Measurements from ENCODE around the gene ZSCAN10.

Gene ZSCAN10

DNA sequence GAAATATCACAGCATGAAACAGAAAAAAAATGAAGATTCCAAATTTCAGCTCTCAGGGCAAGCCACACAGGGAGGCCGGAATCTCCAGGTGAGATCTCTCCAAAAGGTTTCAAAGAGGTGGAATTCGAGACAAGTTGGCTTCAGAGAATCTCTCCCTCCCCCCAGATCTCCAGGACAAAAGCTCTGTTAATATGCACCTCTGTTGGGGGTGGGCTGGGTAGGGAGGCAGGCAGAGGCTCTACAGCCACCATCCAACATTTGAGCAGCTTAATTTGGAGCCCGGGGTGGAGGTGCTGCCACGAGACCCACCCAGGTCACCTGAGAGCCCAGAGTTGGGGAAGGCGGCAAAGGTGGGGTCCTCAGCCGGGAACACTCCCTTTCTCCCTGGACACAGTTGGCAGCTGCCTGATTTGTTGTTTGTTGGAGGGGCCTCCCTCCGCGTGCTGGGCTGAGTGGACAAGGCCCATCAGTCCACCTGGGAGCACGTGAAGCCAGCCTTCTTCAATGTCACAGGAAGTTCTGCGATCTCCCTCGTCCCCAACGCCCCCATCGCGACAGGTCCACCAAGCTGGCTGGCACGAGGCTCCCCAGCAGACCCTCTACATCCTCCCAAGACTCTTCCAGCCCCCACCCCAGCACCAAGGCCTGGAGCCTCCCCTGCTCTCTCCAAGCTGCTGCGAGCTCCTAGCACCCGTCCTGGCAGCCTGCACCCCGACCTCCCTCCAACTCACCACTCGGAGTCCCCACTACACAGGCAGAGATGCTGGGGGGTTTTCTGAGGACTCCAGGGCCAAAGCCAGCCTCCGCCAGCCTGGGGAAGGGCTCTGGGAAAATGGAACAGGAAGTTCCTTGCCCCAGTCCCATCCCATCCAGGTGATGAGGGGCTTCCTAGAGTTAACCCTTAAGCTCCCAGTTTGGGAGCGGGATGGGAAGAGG is at the start of gene ZSCAN10:
TSS of gene ZSCAN10 (minus strand) at position 836 of the 936 bp plus-strand sequence. CDS start 6,357 bp downstream, outside the sequence.
- no peak for DNase-seq (ENCODE audit: low spot score)
- in situ Hi-C loops (cut with MboI; ENCODE audit: low pct_unique_long_range_greater_than_20kb, low sequenced_read_pairs, unreplicated experiment) = no loop called here
- TF ChIP-seq, protein P1, sequence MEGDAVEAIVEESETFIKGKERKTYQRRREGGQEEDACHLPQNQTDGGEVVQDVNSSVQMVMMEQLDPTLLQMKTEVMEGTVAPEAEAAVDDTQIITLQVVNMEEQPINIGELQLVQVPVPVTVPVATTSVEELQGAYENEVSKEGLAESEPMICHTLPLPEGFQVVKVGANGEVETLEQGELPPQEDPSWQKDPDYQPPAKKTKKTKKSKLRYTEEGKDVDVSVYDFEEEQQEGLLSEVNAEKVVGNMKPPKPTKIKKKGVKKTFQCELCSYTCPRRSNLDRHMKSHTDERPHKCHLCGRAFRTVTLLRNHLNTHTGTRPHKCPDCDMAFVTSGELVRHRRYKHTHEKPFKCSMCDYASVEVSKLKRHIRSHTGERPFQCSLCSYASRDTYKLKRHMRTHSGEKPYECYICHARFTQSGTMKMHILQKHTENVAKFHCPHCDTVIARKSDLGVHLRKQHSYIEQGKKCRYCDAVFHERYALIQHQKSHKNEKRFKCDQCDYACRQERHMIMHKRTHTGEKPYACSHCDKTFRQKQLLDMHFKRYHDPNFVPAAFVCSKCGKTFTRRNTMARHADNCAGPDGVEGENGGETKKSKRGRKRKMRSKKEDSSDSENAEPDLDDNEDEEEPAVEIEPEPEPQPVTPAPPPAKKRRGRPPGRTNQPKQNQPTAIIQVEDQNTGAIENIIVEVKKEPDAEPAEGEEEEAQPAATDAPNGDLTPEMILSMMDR (IDR thresholded peaks at IDR 0.05; ENCODE audit: extremely low read depth, insufficient read depth, missing control alignments) = no peak

DNA sequence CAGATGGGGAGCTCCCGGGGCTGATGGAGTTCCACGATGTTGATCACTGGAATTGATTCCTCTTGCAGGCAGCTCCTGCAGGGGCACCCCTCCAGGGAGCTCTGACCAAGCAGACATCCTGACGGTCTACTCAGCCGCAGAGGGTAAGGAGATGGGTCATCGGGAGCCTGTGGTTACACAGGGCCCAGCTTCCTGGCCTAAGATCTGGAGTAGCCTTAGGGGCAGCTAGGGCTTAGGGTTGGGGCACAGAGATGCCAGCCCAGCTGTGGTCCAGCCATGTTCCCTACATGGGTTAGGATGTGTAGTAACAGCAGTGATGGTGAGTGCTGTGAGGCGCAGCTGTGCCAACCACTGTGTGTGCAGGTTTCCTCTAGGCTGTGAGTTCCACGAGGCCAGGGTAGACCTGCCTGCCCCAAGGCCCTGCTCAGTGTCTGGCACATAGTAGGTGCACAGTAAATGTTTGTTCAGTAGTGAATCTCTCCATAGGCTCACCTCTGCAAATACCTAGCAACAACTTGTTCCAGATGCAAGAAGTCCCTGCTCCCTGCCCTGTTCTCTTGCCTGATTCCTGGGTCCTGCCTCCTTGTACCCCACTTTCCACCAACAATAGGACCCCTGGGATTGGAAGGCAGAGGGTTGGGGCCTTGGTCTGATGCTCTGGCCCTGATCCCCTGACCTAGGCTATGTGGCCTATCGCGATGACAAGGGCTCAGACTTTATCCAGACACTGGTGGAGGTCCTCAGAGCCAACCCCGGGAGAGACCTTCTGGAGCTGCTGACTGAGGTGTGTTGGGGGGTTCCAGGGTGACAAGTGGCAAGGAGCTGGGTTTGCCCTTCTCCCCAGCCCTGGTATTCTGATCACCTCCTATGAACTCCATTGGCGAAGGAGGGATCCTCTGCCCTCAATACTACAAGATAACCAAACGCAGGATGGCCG is 49.4 kb upstream of the ZSCAN10 start:
- in situ Hi-C loops (cut with MboI; ENCODE audit: low pct_unique_long_range_greater_than_20kb, low sequenced_read_pairs, unreplicated experiment) = no loop called here
- TF ChIP-seq, protein P1 (IDR thresholded peaks at IDR 0.05; ENCODE audit: extremely low read depth, insufficient read depth, missing control alignments) = no peak
- DNase-seq (ENCODE audit: low spot score) = no peak

DNA sequence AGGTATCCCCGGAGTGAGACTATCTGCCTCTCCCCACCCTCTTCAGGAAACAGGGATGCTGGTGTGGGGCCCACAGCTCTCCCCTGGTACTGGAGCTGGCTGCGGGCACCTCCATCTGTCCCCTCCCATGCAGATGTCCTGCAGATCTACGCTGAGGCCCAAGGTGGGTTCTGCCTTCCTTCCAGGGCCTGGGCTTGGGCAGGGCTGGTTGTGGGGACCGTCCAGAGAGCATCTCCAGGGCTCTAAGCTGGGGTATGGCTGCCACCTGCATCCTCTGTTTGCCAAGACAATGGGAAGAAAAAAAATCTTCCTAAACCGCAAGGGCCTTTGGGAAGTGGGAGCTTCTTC is 48.6 kb upstream of the ZSCAN10 start:
- in situ Hi-C loops (cut with MboI; ENCODE audit: low pct_unique_long_range_greater_than_20kb, low sequenced_read_pairs, unreplicated experiment) = no loop called here

DNA sequence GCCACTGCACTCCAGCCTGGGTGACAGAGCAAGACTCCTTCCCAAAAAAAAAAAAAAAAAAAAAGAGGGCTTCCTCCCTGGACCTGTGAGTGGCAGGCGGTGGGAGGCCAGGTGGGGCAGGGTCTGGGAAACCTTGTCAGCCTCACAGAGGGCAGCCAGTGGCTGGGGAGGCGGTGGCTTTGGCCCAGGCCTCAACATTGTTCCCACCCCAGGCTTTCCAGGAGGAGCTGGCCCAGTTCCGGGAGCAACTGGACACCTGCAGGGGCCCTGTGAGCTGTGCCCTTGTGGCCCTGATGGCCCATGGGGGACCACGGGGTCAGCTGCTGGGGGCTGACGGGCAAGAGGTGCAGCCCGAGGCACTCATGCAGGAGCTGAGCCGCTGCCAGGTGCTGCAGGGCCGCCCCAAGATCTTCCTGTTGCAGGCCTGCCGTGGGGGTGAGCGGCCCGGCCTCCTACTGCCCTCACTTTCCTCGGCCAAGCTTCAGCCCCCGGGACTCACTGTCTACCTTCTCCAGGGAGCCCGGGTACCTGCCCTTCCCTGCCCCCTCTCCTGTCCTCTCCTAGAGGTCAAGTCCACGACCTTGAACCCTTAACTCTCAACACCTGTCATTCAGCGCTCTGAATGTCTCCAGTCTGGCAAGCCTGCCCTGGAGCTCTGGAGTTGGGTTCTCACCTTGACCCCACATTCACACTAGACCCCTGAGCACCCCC is 48.1 kb upstream of the ZSCAN10 start:
- in situ Hi-C loops (cut with MboI; ENCODE audit: low pct_unique_long_range_greater_than_20kb, low sequenced_read_pairs, unreplicated experiment) = no loop called here
- no peak for DNase-seq (ENCODE audit: low spot score)
- TF ChIP-seq, protein P1 (IDR thresholded peaks at IDR 0.05; ENCODE audit: extremely low read depth, insufficient read depth, missing control alignments) = no peak

More for the DNA sequence above, 48.6 kb upstream of the ZSCAN10 start:
- DNase-seq (ENCODE audit: low spot score) = no peak
- TF ChIP-seq, protein P1 (IDR thresholded peaks at IDR 0.05; ENCODE audit: extremely low read depth, insufficient read depth, missing control alignments) = no peak

DNA sequence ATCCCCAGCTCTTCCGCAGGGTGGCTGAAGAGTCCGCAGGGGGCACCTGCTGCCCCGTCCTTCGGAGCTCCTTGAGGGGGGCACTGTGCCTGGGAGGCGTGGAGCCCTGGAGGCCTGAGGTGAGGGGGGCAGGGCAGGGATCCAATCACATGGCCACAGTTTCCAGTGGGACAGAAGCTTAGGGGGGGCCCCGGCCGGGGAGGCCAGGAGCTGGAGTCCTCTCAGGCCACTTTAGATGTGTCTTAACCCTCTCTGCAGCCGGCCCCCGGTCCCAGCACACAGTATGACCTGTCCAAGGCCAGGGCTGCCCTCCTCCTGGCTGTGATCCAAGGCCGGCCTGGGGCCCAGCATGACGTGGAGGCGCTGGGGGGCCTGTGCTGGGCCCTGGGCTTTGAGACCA is 46.6 kb upstream of the ZSCAN10 start:
- TF ChIP-seq, protein P1 (IDR thresholded peaks at IDR 0.05; ENCODE audit: extremely low read depth, insufficient read depth, missing control alignments) = no peak
- in situ Hi-C loops (cut with MboI; ENCODE audit: low pct_unique_long_range_greater_than_20kb, low sequenced_read_pairs, unreplicated experiment) = no loop called here

DNA sequence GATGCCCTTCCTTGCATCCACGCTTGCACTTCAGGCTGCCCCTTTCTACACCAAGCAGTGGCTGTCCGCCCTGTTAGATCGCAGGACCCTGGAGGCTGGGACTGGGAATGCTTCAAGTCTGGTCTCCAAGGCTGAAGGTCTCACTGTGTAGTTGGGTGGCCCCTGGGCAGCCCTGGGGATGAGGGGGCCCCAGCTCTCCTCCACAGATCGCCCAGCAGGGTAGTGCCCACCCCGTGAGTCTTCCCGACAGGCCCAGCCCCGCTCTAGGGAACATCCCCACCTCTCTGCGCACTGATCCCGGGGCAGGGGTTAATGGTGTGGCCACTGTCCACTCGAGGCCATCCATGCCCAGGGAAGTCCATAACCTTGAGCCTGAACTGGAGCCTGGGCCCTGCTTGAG is 46.1 kb upstream of the ZSCAN10 start:
- no peak for DNase-seq (ENCODE audit: low spot score)
- TF ChIP-seq, protein P1 (IDR thresholded peaks at IDR 0.05; ENCODE audit: extremely low read depth, insufficient read depth, missing control alignments) = no peak
- in situ Hi-C loops (cut with MboI; ENCODE audit: low pct_unique_long_range_greater_than_20kb, low sequenced_read_pairs, unreplicated experiment) = no loop called here

More for the DNA sequence above, 46.6 kb upstream of the ZSCAN10 start:
- no peak for DNase-seq (ENCODE audit: low spot score)

All from GM13977 (cell line).